ENCODE results near the gene CD74.

Gene CD74

GRCh38 chr5:150363185-150363584 lies 49.5 kb downstream of the CD74 start:
- H3K4me3 ChIP-seq (ENCODE audit: low read depth, low read length): no peak overlapping the region
- TF ChIP-seq, protein P1, sequence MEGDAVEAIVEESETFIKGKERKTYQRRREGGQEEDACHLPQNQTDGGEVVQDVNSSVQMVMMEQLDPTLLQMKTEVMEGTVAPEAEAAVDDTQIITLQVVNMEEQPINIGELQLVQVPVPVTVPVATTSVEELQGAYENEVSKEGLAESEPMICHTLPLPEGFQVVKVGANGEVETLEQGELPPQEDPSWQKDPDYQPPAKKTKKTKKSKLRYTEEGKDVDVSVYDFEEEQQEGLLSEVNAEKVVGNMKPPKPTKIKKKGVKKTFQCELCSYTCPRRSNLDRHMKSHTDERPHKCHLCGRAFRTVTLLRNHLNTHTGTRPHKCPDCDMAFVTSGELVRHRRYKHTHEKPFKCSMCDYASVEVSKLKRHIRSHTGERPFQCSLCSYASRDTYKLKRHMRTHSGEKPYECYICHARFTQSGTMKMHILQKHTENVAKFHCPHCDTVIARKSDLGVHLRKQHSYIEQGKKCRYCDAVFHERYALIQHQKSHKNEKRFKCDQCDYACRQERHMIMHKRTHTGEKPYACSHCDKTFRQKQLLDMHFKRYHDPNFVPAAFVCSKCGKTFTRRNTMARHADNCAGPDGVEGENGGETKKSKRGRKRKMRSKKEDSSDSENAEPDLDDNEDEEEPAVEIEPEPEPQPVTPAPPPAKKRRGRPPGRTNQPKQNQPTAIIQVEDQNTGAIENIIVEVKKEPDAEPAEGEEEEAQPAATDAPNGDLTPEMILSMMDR (IDR thresholded peaks at IDR 0.05; ENCODE audit: insufficient read depth, low read length, missing control alignments): no peak
- ChIA-PET POLR2A (interaction anchor here (0.8 kb wide), 1 partner anchor 14 kb away, joined by 3 read pairs; no protein-coding TSS in a partner anchor), CTCF (interaction anchor here (1.0 to 4.3 kb wide), 5 partner anchors 11 to 373 kb away, joined by 3 to 16 read pairs (median 3); no protein-coding TSS in a partner anchor)
- no peak for DNase-seq (ENCODE audit: low read depth, low spot score)

DNA sequence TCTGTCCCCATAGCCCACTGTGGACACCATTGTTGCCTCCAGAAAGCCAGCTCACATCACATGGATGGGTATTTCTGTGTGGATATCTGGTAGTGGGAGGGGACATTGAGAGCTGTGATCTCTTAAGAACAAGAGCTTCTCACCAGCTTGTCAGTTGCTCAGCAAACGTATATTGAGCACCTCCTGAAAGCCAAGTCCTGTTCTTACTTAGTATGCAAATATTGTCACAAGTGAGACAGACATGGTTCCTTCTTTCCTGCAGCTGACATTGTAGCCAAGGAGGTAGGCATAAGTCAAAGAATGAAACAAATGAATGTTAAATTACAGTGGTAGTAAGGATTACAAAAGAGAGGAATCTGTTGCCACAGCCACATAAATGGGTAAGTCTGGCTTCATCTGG lies 51.4 kb downstream of the CD74 start:
- POLR2A ChIA-PET: no interaction called here
- CTCF ChIA-PET: interaction anchor here (0.9 to 4.3 kb wide), 3 partner anchors 11 to 75 kb away, joined by 3 to 16 read pairs (median 3); no protein-coding TSS in a partner anchor
- DNase-seq (ENCODE audit: low read depth, low spot score): no peak
- H3K4me3 ChIP-seq (ENCODE audit: low read depth, low read length): no peak overlapping the region
- TF ChIP-seq, protein P1 (IDR thresholded peaks at IDR 0.05; ENCODE audit: insufficient read depth, low read length, missing control alignments): no peak

GRCh38 chr5:150358261-150359095 lies 54.2 kb downstream of the CD74 start:
- TF ChIP-seq, protein P1 (IDR thresholded peaks at IDR 0.05; ENCODE audit: insufficient read depth, low read length, missing control alignments): no peak
- ChIA-PET CTCF (interaction anchor here (0.8 to 1.5 kb wide), 8 partner anchors 8 to 92 kb away, joined by 3 to 7 read pairs (median 3); no protein-coding TSS in a partner anchor), POLR2A (interaction anchor here (1.2 kb wide), 1 partner anchor 60 kb away, joined by 3 read pairs; no protein-coding TSS in a partner anchor)
- H3K4me3 ChIP-seq (ENCODE audit: low read depth, low read length): peak overlapping the region; percentile 76
- DNase-seq (ENCODE audit: low read depth, low spot score): no peak

DNA sequence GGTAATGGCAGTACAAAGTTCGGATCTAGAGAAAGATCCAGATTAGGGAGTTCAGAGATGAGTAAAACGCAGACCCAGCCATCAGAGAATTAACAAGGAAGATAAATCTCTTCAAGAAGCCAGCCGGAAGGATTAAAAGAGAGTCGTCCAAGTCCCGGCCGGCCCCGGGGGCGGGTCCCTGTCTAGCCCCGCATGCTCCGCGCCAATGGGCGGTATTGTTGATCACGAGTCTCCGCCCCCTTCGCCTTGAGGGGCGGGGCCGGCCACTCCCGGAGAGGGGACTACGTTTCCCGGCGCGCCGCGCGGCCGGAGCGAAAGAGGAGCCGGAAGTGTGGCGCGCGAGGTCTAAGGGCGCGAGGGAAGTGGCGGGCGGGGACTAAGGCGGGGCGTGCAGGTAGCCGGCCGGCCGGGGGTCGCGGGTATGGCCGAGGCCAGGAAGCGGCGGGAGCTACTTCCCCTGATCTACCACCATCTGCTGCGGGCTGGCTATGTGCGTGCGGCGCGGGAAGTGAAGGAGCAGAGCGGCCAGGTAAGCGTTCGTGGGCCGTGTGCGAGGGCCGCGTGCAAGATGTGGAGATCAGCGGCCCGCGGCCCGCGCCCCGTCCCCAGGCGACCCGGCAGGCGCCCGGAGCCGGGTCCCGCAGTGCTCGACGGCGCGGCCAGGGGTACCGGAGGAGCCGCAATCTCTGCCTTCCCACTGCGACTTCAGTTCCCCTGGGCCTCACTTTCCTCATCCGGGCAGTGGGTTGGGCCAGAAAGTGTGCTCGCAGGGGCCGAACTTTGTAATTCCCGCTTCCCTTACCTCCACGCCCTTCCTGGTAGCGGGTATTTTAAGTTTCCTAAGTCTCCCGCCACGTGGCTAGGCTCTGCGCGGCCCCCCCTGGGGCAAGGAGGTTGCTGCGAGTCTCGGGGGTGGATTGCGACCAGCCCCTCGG lies 55.1 kb downstream of the CD74 start, which contains the start of gene TCOF1:
TSS of gene TCOF1 (plus strand) at position 372 of the 935 bp plus-strand sequence. CDS start at position 422, 50 bp downstream.
- POLR2A ChIA-PET: interaction anchor here (1.2 kb wide), 1 partner anchor 59 kb away, joined by 3 read pairs; no protein-coding TSS in a partner anchor

DNA sequence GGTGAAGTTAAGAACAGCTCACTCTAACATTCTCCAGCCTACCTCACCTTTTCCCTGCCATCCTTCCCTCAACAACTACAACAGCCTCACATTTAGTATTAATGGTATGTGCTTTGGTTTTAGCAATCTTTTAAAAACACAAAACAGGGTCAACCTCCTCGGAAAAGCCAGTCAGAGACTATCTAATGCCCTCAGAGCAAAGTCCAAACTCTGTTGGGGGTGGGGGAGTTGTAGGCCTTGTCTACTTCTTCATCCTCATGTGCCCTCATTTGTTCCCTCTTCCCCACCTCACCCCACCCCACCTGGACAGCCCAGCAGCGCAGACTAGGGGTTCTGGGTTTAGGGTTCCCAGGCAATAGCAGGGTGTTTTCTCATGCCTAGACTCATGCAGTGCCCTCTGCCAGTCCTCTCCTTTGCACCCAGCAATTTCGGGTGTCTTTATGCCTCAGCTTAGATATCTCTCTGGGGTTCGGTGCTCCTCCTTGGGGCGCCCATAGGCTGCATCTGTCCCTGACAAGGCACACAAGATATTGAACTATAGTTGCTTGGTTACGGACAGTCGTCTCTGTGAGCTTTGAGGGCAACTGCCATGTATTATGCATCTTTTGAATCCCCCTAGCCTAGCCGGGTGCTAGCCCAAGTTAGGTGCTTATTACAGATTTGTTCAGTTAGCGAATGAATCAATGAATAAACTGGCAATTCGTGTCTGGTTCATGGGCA lies 56.0 kb downstream of the CD74 start:
- TF ChIP-seq, protein P1 (IDR thresholded peaks at IDR 0.05; ENCODE audit: insufficient read depth, low read length, missing control alignments): no peak
- CTCF ChIA-PET: interaction anchor here (1.5 kb wide), 1 partner anchor 81 kb away, joined by 3 read pairs; no protein-coding TSS in a partner anchor
- POLR2A ChIA-PET: no interaction called here
- peak overlapping the region; percentile 39 for H3K4me3 ChIP-seq (ENCODE audit: low read depth, low read length)
- DNase-seq (ENCODE audit: low read depth, low spot score): no peak

More for the DNA sequence above, 55.1 kb downstream of the CD74 start, which contains the start of gene TCOF1:
- peak within 1 kb of the TSS; percentile 76 for H3K4me3 ChIP-seq (ENCODE audit: low read depth, low read length)
- TF ChIP-seq, protein P1 (IDR thresholded peaks at IDR 0.05; ENCODE audit: insufficient read depth, low read length, missing control alignments): no peak
- CTCF ChIA-PET: interaction anchor here (1.1 to 1.5 kb wide), 4 partner anchors 20 to 82 kb away, joined by 3 to 7 read pairs (median 4); no protein-coding TSS in a partner anchor
- DNase-seq (ENCODE audit: low read depth, low spot score): peak; percentile 47
